ENCODE results near the gene DHX16.
"Not testable (repeated sequence)": the region's sequence is repeated elsewhere in the genome, so short reads cannot be mapped to it uniquely, and the experiment has no call there.

DHX16 gene

GRCh38 chr6:30678964-30679726 lies 6.3 kb upstream of the DHX16 start:
- DNase-seq = peak; percentile 45

DNA sequence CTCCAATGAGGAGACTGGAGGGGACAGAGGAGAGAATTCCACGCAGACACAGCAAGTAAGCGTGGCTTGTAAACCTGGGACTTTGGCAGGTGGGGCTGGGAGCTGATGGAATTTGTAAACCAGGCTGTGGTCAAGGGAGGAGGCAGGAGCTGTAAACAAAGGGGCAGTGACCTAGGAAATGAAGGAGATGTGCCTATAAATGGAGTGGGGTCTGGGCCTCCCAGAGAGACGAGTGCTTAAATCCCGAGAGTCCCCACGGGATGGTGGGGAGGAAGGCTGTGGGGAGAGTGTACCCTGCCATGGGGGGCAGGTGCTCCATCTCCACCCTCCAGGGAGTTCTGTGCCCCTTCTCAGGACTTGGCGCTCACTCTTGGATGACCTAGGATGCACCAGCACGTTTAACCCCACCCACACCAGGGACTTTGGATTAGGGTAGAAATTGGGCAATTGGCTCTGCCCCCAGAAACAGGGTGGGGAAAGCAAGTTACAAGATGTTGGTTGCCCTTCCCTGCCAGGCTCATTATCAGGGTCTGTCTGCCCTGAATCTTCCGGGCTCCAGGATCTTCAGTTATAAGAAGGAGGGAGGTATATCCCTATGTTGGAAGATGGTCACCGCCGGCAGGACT lies 4.0 kb upstream of the DHX16 start:
- DNase-seq = no peak

- no peak for DNase-seq
These were observed 1.9 kb downstream of the DHX16 start for GRCh38 chr6:30670760-30671527.

- not testable (repeated sequence) for DNase-seq
These were observed 6.5 kb downstream of the DHX16 start for GRCh38 chr6:30666300-30666699.

- no peak for DNase-seq
These were observed 7.6 kb downstream of the DHX16 start for GRCh38 chr6:30664994-30665767.

GRCh38 chr6:30657922-30658321 lies 14.9 kb downstream of the DHX16 start:
- not testable (repeated sequence) for DNase-seq

- DNase-seq = no peak
These were observed 15.4 kb downstream of the DHX16 start for GRCh38 chr6:30657454-30657853.

DNA sequence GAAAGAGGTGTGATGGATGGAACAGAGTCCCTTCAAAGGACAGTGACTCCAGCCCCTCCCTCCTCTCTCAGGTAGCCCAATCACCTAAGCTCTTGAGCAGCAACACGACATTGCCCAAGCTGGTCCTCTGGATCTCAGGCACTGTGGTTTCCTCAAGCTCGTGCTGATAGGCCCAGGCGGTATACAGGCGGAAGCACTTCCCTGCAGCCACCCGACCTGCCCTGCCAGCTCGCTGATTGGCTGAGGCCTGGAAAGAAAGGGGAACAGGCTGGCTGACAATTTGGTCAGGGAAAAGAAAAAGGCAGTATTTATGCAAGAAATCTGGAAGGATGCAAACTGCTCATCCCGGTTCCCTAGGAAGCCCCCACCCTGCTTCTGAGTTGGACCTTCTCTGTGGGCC lies 16.3 kb downstream of the DHX16 start:
- no peak for DNase-seq

- no peak for DNase-seq
These were observed 17.1 kb downstream of the DHX16 start for GRCh38 chr6:30655743-30656094.

GRCh38 chr6:30654798-30655742 lies 17.7 kb downstream of the DHX16 start:
- no peak for DNase-seq

GRCh38 chr6:30651143-30651542 lies 21.7 kb downstream of the DHX16 start:
- DNase-seq = no peak

- DNase-seq = no peak
These were observed 25.3 kb downstream of the DHX16 start for GRCh38 chr6:30647242-30648116.

DNA sequence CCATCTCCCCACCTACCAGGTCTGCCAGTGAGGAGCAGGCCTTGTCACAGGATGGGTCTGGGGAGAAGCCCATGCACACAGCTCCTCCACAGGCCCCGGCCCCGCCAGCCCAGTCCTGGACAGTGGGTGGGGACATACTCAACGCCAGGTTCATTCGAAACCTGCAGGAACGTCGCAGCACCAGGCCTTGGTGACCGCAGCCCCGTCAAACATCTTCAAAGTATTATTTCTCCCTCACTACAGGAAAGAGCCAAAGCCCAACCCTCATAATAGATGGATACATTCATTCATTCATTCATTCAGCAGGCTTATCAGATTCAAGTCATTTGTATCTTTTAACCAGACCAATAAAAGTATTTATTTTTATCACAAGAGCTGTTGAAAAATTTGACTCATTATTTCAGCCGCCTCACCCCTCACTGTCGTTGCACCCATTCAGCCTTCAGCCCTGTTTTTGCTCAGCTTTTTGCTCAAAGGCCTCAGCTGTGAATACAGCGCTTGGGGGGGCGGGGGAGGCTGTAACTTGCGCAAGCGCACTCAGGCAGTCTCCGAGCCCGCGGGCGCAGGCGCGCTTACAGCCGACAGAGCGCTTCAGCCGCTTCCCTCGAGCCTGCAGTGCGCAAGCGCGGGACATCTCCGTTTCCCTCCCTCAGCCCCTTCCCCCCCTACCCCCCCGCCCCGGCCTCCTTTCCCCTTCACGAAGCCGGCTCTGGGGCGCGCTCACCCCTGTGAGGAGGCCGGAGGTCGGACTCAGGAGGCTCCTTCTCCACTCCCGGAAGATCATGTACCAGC lies 26.2 kb downstream of the DHX16 start, which contains the start of gene C6orf136:
C6orf136 (plus strand) TSS at position 684 of the 792 bp plus-strand sequence; CDS start at position 783, 99 bp downstream.
- DNase-seq = peak; percentile 76

DNA sequence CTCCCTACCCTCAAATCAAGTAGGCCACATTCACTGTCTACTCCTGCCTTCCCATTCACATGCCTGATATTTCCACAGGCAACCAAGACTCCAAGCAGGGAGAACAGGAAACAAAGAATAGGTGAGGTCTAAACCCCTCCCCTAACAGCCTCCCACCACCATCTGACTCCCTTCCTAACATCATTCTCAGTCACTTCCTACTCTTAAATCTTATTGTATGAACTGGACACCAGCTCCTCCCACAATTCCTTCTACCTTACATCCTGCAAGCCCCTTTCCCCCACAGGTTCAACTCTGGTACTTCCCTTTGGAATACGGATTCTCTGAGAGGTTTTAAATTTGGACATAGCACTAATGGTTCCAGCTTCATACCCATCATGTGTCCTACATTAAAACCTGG lies 26.8 kb downstream of the DHX16 start:
- no peak for DNase-seq

- no peak for DNase-seq
These were observed 28.0 kb downstream of the DHX16 start for GRCh38 chr6:30644769-30645168.

DNA sequence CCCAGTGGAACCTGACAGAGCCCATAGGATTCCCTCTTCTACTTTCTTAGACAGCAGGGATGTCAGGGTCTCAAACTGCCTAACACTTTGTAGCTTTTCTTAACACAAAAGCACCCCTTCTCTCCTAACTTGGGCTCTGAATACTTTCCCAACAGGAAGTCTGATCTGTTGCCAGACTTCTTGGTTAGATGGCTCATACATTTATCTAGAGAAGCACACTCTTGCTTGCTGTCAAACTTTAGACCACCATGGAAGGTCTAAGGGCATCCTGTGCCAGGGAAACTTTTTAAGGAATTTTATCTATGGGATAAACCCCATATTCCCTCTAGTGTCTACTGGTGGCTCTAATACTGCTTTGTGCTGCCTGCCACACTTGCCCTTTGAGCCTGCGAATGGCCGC lies 29.1 kb downstream of the DHX16 start:
- no peak for DNase-seq

- no peak for DNase-seq
These were observed 31.8 kb downstream of the DHX16 start for GRCh38 chr6:30641048-30641447.

- no peak for DNase-seq
These were observed 32.3 kb downstream of the DHX16 start for GRCh38 chr6:30640481-30640880.

DNA sequence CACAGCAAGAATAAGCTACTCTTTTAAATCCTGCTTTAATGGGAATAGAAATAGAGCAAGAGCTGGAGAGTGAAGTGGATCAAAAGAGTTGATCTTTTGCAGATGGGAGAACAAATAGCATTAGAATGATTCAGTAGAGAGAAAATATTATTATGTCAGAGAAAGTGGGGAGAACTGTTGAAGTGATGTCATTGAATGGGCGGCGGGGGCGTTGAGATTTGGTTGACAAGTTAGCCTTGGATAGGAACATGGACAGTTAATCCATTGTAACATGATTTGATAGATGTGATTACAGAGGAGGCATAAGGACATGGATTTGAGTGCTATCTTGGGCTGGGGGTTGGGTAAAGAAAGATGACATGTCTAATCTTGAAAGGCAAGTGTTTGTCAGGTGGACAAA lies 37.0 kb downstream of the DHX16 start:
- DNase-seq = no peak
